PC-3 (cell line): ENCODE data around the gene FOXP4.

Source experiments
- EZH2 ChIP-seq: fragments of 300-600 bp; sonication (generic); IDR thresholded peaks from one replicate; pipeline ENCODE4 v1.6.1; 2017; ENCODE audit warnings: antibody characterized with exemption, mild to moderate bottlenecking, low read length; ENCODE audit not compliant: unreplicated experiment
- TF ChIP-seq, protein P1 (sequence below): fragments of 300-600 bp; sonication (generic); conservative IDR thresholded peaks from 2 replicates; pipeline ENCODE4 v1.5.1; 2017; ENCODE audit warnings: antibody characterized with exemption, low read depth, mild to moderate bottlenecking, low read length

DNA sequence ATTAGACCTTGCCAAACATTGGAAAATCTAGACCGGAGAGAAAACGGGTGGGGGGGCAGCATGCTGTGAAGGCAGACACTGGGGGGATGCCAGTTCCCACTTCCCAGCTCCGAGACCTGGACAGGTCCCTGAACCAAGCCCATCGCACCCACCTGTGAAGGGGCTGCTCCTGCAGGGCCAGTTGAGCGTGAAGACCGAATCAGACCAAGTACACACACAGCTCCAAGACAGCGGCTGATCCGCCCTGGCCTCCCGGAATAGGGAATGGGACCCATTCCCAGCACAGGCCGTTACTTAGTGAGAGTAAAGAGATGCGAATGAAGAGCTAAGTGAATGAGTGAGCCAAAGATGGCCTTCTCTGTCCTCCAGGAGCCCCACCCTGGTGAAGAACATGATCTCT, 50.6 kb downstream of the FOXP4 start:
- TF ChIP-seq, protein P1, sequence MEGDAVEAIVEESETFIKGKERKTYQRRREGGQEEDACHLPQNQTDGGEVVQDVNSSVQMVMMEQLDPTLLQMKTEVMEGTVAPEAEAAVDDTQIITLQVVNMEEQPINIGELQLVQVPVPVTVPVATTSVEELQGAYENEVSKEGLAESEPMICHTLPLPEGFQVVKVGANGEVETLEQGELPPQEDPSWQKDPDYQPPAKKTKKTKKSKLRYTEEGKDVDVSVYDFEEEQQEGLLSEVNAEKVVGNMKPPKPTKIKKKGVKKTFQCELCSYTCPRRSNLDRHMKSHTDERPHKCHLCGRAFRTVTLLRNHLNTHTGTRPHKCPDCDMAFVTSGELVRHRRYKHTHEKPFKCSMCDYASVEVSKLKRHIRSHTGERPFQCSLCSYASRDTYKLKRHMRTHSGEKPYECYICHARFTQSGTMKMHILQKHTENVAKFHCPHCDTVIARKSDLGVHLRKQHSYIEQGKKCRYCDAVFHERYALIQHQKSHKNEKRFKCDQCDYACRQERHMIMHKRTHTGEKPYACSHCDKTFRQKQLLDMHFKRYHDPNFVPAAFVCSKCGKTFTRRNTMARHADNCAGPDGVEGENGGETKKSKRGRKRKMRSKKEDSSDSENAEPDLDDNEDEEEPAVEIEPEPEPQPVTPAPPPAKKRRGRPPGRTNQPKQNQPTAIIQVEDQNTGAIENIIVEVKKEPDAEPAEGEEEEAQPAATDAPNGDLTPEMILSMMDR: no peak
- no peak for TF ChIP-seq EZH2
